Measurements from ENCODE around the gene HOXC13. TPM values are rescaled to one million over a fixed set of nuclear protein-coding genes. Genes with fewer than 3 reads are reported as not detected.
A peak's percentile ranks its signal among the peaks of the same experiment; 100 is the strongest.

The HOXC13 gene
- total and polyA plus RNA-seq, 2 experiments from 2014 or later, result 0.10 TPM; not detected in 1

DNA sequence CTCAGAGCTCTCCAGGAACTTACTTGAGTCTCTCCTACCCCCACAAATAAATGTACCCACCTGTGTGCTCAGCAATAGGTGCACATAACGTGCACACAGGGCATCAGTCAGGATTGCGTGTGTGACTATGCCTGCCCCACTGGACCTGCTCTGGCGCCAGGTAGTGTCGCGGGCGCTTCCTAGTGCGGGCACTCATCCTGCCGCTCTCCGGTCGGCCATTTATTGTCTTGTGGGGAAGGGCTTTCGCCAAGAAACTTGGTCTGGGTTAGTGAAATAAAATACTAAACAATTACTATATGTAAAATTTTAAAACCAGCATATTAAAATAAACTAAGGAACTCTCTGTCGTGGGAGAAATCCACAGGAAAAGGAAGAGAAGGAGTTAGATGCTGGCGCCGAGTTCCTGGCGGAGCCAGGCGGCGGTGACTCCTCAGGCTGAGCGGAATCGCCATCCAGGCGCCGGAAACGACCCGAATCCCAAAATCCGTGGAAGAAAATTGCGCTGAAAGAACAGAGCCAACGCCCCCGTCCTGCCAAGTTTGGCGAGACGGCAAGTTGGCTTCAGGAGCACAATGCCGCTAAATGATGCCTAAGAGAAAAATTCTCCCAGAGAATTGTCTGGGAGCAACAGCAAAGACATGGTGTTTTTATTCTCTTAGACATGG lies 7.9 kb upstream of the HOXC13 start:
- no peaks in the 10 kb centered on the region for H3K79me2 ChIP-seq (replicated peaks; ENCODE audit: insufficient read depth)
- peaks cover 100% of the 10 kb centered on the region for H3K27me3 Mint-ChIP-seq (ENCODE audit: insufficient read depth, low read depth, poor library complexity)
- ATAC-seq (peak; percentile 7; the same call in 1 of the 3 replicates), DNase-seq (ENCODE audit: low spot score) (peak; percentile 49)
- H3K4me2 ChIP-seq, result no peak overlapping the region; the same call in 1 of the 2 replicates
- peaks cover 6% of the 10 kb centered on the region; the same call in 1 of the 3 replicates for H3K9me3 Mint-ChIP-seq
- H3K4me3 ChIP-seq, result no peak overlapping the region
- H3K36me3 Mint-ChIP-seq (ENCODE audit: low read depth), result no peaks in the 10 kb centered on the region
- H3K4me1 Mint-ChIP-seq, result peaks cover 19% of the 10 kb centered on the region; the same call in 2 of the 3 replicates
- peaks cover 58% of the 10 kb centered on the region for H4K20me1 ChIP-seq (replicated peaks; ENCODE audit: insufficient read depth)
- H3K9me2 ChIP-seq (ENCODE audit: insufficient read depth), result no peaks in the 10 kb centered on the region
- H3F3A ChIP-seq (replicated peaks; ENCODE audit: low read depth), result peaks cover 32% of the 10 kb centered on the region
- no peak overlapping the region for H3K27ac Mint-ChIP-seq
- H3K27ac ChIP-seq (ENCODE audit: low read depth), result no peak overlapping the region
- TF ChIP-seq EZH2phosphoT487 (IDR thresholded peaks at IDR 0.05; ENCODE audit: unreplicated experiment) (peak; percentile 67), ZNF114 (CRISPR knock-in tag; IDR thresholded peaks at IDR 0.05) (no peak), EZH2 (IDR thresholded peaks at IDR 0.05; ENCODE audit: low read depth, unreplicated experiment) (peak; percentile 96)
- TF ChIP-seq, protein P1, sequence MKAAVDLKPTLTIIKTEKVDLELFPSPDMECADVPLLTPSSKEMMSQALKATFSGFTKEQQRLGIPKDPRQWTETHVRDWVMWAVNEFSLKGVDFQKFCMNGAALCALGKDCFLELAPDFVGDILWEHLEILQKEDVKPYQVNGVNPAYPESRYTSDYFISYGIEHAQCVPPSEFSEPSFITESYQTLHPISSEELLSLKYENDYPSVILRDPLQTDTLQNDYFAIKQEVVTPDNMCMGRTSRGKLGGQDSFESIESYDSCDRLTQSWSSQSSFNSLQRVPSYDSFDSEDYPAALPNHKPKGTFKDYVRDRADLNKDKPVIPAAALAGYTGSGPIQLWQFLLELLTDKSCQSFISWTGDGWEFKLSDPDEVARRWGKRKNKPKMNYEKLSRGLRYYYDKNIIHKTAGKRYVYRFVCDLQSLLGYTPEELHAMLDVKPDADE (IDR thresholded peaks at IDR 0.05), result no peak
- no peak overlapping the region for H3K4me3 Mint-ChIP-seq
- no peak overlapping the region for H2AFZ ChIP-seq
- peaks cover 18% of the 10 kb centered on the region for H3K4me1 ChIP-seq (ENCODE audit: insufficient read depth)
- peaks cover 100% of the 10 kb centered on the region for H3K27me3 ChIP-seq (ENCODE audit: insufficient read depth)
- no peaks in the 10 kb centered on the region for H3K36me3 ChIP-seq (ENCODE audit: insufficient read depth)

DNA sequence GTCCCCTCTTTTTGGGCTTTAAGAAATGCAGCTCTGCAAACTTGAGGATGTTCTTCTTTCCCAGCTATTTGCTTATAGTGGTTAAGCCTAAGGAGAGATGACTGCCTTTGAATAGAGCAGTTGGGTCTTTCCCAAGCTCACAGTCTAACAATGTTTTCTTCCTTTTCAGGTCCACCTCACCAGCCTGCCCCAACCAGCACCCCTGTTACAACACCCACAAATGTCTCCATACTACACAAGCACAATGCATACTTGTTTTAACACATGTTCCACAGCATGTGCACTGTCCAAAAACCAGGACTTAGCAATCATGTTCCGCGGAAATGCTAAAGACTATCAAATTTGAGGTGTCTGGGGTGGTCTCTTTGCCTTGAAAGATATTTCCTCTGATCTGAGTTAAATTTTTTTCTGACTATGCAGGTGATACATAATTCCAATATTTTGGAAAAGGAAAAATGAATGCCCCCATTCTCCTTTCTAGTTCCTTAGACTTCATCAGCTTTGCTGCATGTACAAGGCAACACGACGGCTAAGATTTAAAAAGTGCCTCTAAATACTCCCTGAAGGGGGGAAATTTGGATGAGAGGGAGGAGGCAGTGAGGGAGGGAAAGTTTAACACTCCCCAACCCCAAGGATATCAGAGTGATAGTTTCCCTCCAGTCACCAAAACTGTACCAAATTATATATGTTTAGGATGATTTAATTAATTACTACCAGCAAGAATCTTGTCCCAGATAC lies 6.6 kb upstream of the HOXC13 start:
- Histone ChIP-seq H3K4me1 (ENCODE audit: insufficient read depth) (peaks cover 21% of the 10 kb centered on the region), H3K36me3 (ENCODE audit: insufficient read depth) (no peaks in the 10 kb centered on the region), H3K9me2 (ENCODE audit: insufficient read depth) (no peaks in the 10 kb centered on the region), H3K27me3 (ENCODE audit: insufficient read depth) (peaks cover 100% of the 10 kb centered on the region), H3K4me3 (no peak overlapping the region), H4K20me1 (replicated peaks; ENCODE audit: insufficient read depth) (peaks cover 56% of the 10 kb centered on the region), H3K27ac (ENCODE audit: low read depth) (no peak overlapping the region), H3F3A (replicated peaks; ENCODE audit: low read depth) (peaks cover 25% of the 10 kb centered on the region), H3K4me2 (no peak overlapping the region), H3K79me2 (replicated peaks; ENCODE audit: insufficient read depth) (no peaks in the 10 kb centered on the region), H2AFZ (no peak overlapping the region)
- ATAC-seq (no peak), DNase-seq (ENCODE audit: low spot score) (no peak)
- Mint-ChIP-seq H3K36me3 (ENCODE audit: low read depth) (no peaks in the 10 kb centered on the region), H3K4me1 (peaks cover 23% of the 10 kb centered on the region), H3K4me3 (no peak overlapping the region), H3K9me3 (peaks cover 6% of the 10 kb centered on the region; the same call in 1 of the 3 replicates), H3K27ac (no peak overlapping the region), H3K27me3 (ENCODE audit: insufficient read depth, low read depth, poor library complexity) (peaks cover 100% of the 10 kb centered on the region)
- TF ChIP-seq ZNF114 (CRISPR knock-in tag; IDR thresholded peaks at IDR 0.05) (no peak), EZH2 (IDR thresholded peaks at IDR 0.05; ENCODE audit: low read depth, unreplicated experiment) (peak; percentile 62), CREB1 (CRISPR knock-in tag; IDR thresholded peaks at IDR 0.05; ENCODE audit: low read depth) (no peak)

DNA sequence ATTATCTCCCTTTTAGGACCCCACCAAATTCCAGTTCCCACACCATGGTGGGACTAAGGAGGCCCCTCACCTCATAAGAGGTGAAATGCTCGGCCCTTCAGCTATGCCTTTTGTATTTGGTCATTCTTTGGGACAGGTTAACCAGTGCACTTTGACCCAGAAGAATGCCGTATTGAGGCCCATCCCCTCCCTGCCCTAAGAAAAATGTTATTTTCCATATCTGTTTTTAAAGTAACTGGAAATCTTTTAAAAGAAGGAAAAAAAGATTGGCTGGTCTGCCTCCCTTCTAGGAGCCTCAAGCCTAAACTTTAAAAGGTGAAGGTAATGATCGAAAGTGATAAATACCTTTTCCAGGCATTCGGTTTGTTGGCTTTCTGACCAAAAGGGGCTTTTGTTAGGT lies 5.7 kb upstream of the HOXC13 start:
- Mint-ChIP-seq H3K27ac (no peak overlapping the region), H3K27me3 (ENCODE audit: insufficient read depth, low read depth, poor library complexity) (peaks cover 100% of the 10 kb centered on the region), H3K9me3 (peaks cover 6% of the 10 kb centered on the region; the same call in 2 of the 3 replicates), H3K36me3 (ENCODE audit: low read depth) (no peaks in the 10 kb centered on the region), H3K4me1 (peaks cover 21% of the 10 kb centered on the region), H3K4me3 (no peak overlapping the region)
- Histone ChIP-seq H3F3A (replicated peaks; ENCODE audit: low read depth) (peaks cover 28% of the 10 kb centered on the region), H4K20me1 (replicated peaks; ENCODE audit: insufficient read depth) (peaks cover 60% of the 10 kb centered on the region), H3K4me1 (ENCODE audit: insufficient read depth) (peaks cover 23% of the 10 kb centered on the region), H3K27ac (ENCODE audit: low read depth) (no peak overlapping the region), H3K36me3 (ENCODE audit: insufficient read depth) (no peaks in the 10 kb centered on the region), H3K9me2 (ENCODE audit: insufficient read depth) (no peaks in the 10 kb centered on the region), H3K4me3 (no peak overlapping the region), H3K27me3 (ENCODE audit: insufficient read depth) (peaks cover 100% of the 10 kb centered on the region), H2AFZ (no peak overlapping the region), H3K79me2 (replicated peaks; ENCODE audit: insufficient read depth) (no peaks in the 10 kb centered on the region), H3K4me2 (no peak overlapping the region)
- no peak for ATAC-seq
- DNase-seq (ENCODE audit: low spot score), result no peak
- TF ChIP-seq EZH2 (IDR thresholded peaks at IDR 0.05; ENCODE audit: low read depth, unreplicated experiment), result peak; percentile 61
- no peak for TF ChIP-seq EZH2phosphoT487 (IDR thresholded peaks at IDR 0.05; ENCODE audit: unreplicated experiment)

All from GM23338 (cell line).